Measurements from ENCODE around the gene DENND4A.
"Not testable (repeated sequence)": the region's sequence is repeated elsewhere in the genome, so short reads cannot be mapped to it uniquely, and the experiment has no call there.

Gene DENND4A

GRCh38 chr15:65818927-65819562, 27.0 kb upstream of the DENND4A start:
- no peak for FAIRE-seq

DNA sequence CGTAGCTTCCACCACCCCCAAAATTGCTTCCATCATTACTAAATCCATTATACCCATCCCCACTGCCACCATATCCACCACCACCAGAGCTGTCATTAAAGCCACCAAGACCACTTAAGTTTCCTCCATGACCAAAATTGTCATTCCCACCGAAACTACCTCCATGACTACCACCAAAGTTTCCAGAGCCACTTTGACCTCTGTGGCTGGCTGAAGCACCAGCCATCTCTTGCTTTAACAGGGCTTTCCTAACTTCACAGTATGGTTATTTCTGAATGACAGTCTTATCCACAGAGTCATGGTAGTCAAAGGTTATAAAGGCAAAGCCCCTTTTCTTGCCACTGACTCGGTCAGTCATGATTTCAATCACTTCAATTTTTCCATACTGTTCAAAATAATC, 24.3 kb upstream of the DENND4A start:
- no peak for FAIRE-seq

DNA sequence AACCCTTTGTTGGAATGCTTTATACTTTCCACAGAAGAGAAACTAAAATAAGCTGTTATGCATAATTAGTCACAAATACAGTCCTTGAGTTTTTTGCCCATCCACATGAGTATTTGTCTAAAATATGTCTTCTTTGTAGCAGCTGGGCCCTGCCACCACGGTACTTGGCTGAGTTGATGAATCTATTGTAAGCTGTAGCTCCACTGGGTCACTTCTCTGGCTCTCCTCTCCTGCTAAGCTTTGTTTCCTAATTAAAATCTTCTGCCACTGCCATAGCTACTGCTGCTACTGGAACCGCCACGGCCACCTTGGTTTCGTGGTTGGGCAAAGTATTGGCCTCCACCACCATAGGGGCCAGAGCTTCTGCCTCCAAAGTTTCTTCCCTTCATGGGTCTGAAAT, 23.9 kb upstream of the DENND4A start:
- FAIRE-seq: not testable (repeated sequence)

- FAIRE-seq: not testable (repeated sequence)
Observed at GRCh38 chr15:65814271-65814670, 22.2 kb upstream of the DENND4A start.

- no peak for FAIRE-seq
Observed at GRCh38 chr15:65812916-65813315, 20.8 kb upstream of the DENND4A start.

DNA sequence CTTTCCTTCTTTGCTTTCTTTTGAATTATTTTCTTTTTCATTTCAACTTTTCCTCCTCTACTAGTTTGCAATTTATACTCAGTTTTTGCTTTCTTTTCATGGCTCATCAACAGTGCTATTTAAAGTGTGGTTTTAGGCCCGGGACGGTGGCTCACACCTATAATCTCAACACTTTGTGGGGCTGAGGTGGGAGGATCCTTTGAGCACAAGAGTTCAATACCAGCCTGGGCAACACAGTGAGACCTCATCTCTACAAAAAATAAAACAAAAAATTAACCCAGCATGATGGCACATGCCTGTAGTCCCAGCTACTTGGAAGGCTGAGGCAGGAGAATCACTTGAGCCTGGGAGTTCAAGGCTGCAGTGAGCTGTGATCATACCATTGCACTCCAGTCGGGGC, 20.4 kb upstream of the DENND4A start:
- no peak for FAIRE-seq

DNA sequence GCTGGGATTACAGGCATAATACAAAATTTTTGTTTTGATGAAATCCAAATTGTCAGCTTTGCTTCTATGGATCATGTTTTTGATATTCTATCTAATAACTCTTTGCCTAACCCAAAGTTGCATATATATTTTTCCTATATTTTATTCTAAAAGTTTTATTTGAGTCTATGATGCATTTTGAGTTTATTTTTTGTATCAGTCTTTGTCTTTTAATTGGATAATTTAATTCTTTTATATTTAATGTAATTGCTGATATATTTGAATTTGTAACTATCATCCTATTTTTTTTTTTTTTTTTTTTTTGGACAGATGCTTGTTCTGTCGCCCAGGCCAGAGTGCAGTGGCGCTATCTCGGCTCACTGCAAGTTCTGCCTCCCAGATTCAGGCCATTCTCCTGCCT, 19.7 kb upstream of the DENND4A start:
- FAIRE-seq: no peak

DNA sequence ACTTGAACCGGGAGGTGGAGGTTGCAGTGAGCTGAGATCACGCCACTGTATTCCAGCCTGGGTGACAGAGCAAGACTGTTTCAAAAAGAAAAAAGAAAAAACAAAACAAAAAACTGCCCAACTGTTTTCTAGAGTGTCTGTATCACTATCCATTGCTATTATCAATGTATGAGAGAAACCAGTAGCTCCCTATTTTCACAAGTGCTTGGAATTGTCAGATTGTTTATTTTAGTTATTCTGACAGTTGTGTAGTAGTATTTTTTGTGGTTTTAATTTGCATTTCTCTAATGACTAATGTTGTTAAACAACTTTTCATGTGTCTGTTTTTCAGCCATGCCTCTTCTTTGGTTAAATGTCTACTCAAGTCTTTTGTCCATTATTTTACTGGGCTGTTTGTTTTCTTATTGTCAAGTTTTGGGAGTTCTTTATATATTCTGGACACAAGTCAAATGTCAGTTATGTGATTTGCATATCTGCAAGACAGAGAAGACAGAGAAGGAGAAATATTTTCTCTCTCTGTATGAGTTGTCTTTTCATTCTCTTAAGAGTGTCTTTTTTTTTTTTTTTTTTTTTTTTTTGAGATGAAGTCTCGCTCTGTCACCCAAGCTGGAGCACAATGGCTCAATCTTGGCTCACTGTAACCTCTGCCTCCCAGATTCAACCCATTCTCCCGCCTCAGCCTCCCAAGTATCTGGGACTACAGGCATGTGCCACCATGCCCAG, 19.1 kb upstream of the DENND4A start:
- not testable (repeated sequence) for FAIRE-seq

DNA sequence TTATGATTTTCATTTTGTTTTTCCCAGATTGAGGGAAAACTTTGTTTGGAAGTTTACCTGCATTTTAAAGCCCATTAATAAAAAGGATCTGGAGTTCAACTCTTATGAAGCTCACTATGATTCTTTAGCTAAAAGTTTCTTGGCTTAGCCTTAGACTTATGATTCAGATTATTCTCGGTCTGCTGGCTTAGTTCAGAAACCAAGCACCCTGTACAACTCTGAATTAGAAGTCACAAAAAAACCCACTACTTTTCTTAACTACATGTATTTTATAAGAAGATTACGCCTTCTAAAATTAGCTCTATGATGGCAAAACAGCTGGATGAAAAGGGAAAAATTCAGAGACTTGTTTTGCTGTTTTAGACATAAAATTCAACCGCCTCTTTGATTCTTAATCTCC, 14.3 kb upstream of the DENND4A start:
- FAIRE-seq: no peak

- FAIRE-seq: no peak
Observed at GRCh38 chr15:65805019-65805745, 13.1 kb upstream of the DENND4A start.

DNA sequence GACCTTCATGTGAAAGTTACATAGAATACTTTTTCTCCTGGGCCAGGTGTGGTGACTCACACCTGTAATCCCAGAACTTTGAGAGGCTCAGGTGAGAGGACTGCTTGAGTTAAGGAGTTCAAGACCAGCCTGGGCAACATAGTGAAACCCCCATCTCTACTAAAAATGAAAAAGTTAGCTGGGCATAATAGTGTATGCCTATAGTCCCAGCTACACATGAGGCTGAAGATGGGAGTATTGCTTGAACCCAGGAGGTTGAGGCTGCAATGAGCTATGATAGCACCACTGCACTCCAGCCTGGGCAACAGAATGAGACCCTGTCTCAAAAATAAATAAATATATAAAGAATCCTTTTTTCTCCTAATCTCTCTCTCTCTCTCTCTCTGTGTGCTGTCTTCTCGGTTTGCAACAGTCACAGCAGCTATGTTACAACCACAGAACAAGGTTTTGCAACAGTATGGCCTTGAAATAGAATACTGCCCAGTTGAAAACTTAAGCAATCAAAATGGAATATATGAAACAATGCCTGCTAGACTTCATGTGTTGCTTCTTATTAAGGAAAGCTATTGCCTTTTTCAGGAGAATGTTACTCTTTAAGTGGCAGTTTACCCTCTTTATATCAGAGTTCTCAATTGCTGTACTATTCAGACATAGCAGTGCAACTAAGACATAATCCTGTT, 12.3 kb upstream of the DENND4A start:
- FAIRE-seq: no peak

- FAIRE-seq: no peak
Observed at GRCh38 chr15:65801229-65801805, 9.2 kb upstream of the DENND4A start.

GRCh38 chr15:65796610-65797078, 4.6 kb upstream of the DENND4A start:
- no peak for FAIRE-seq

DNA sequence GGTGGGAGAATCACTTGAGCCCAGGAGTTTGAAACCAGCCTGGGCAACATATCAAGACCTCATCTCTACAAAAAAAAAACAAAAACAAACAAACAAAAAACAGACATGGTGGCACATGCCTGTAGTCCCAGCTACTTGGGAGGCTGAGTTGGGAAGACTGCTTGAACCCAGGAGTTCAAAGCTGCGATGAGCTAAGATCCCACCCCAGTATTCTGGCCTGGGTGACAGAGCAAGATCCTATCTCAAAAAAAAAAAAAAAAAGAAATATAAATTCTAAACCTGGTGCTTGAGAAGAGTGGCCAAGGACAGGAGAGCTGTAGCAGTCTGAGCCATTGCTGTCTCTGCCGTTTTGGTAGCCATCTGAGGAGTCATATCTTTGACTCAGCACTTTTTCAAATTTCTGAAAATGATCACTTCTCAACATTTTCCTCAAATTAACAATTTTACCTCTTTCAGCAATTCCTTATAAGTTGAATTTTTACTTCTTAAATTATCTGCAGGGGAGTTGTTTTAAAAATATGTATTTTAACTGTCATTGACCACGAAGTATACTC, 3.6 kb upstream of the DENND4A start:
- no peak for FAIRE-seq

DNA sequence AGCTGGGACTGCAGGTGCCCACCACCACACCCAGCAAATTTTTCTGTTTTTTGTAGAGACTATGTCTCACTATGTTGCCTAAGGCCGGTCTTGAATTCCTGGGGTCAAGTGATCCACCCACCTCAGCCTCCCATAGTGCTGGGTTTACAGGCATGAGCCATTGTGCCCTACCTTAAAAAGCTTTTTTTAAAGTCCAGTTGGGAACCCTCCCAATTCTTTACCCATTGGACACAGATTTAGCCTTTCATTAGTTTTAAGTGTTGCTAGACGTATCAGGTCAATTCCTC, 1.7 kb upstream of the DENND4A start:
- no peak for FAIRE-seq

- FAIRE-seq: no peak
Observed at GRCh38 chr15:65792988-65793817, 1.1 kb upstream of the DENND4A start.

GRCh38 chr15:65791335-65792137, 557 bp downstream of the DENND4A start:
- FAIRE-seq: no peak

- FAIRE-seq: no peak
Observed at GRCh38 chr15:65790694-65791334, 1.3 kb downstream of the DENND4A start.

DNA sequence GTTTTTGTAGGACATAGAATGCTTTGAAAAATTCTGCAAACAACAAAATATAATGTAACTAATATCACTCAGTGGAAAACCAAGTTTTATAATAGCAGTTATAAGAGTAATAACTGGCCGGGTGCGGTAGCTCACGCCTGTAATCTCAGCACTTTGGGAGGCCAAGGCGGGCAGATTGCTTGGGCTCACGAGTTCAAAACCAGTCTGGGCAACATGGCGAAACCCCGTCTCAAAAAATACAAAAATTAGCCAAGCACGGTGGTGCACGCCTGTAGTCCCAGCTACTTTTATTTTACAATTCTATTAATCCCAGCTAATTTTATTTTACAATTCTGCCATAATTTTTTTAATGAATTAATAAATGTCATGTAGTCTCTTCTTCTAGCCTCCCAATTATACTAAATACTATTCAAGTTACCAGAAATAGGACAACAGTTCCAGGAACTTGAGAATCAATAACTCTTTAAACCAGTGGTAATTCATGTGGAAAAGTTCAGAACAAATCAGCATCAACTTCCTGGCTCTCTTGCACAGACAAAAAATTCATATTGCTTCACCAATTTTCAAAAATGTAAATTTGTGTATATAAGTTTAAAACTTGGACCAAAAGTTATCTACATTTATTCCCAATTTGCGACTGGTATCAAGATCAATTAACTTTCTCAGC, 2.2 kb downstream of the DENND4A start:
- FAIRE-seq: no peak

DNA sequence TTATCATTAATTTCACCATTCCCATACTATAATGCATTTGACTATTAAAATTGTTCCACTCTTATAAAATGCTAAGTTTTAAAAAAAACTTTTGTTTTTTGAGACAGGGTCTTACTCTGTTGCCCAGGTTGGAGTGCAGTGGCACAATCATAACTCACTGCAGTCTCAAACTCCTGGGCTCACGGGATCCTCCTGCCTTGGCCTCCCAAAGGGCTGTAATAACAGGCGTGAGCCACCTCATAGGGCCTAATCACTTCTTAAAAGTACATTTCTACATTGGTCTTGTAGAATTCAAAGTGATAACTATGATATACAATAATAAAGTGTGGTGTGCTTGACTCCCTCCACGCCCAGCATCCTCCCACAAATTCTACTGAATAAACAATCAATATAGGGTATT, 3.0 kb downstream of the DENND4A start:
- FAIRE-seq: no peak
